UCSD-AML1 (cell line): Measurements from ENCODE around the gene ZNF469.

Experiments used
- DNase-seq: peaks from one replicate; lab custom pipeline; 2025; ENCODE audit not compliant: unreplicated experiment; lab: John Stamatoyannopoulos, UW

The ZNF469 gene

GRCh38 chr16:88392111-88392510 is 9.4 kb downstream of the ZNF469 start:
- DNase-seq = no peak

- no peak for DNase-seq
These were observed 9.9 kb downstream of the ZNF469 start for GRCh38 chr16:88392616-88393015.

- DNase-seq = peak; percentile 59
These were observed 10.3 kb downstream of the ZNF469 start for GRCh38 chr16:88393034-88393433.

GRCh38 chr16:88393571-88393970 is 10.8 kb downstream of the ZNF469 start:
- DNase-seq = no peak

GRCh38 chr16:88394426-88394825 is 11.7 kb downstream of the ZNF469 start:
- no peak for DNase-seq

- DNase-seq = no peak
These were observed 13.2 kb downstream of the ZNF469 start for GRCh38 chr16:88395669-88396584.

- no peak for DNase-seq
These were observed 15.6 kb downstream of the ZNF469 start for GRCh38 chr16:88398170-88398873.

- no peak for DNase-seq
These were observed 16.1 kb downstream of the ZNF469 start for GRCh38 chr16:88398874-88399178.

GRCh38 chr16:88400186-88400585 is 17.4 kb downstream of the ZNF469 start:
- no peak for DNase-seq

- DNase-seq = no peak
These were observed 19.0 kb downstream of the ZNF469 start for GRCh38 chr16:88401604-88402246.

- no peak for DNase-seq
These were observed 19.9 kb downstream of the ZNF469 start for GRCh38 chr16:88402551-88403240.

- no peak for DNase-seq
These were observed 21.2 kb downstream of the ZNF469 start for GRCh38 chr16:88403794-88404581.

GRCh38 chr16:88404769-88405168 is 22.0 kb downstream of the ZNF469 start:
- no peak for DNase-seq

GRCh38 chr16:88405216-88406060 is 22.7 kb downstream of the ZNF469 start:
- no peak for DNase-seq

GRCh38 chr16:88406096-88407041 is 23.6 kb downstream of the ZNF469 start:
- no peak for DNase-seq

GRCh38 chr16:88407042-88407420 is 24.3 kb downstream of the ZNF469 start:
- no peak for DNase-seq

GRCh38 chr16:88407807-88408206 is 25.0 kb downstream of the ZNF469 start:
- DNase-seq = peak; percentile 56

- DNase-seq = no peak
These were observed 25.9 kb downstream of the ZNF469 start for GRCh38 chr16:88408561-88409142.
